H9 (cell line): Measurements from ENCODE around the gene GLCCI1. TPM values are rescaled to one million over a fixed set of nuclear protein-coding genes. Genes with fewer than 3 reads are reported as not detected.

ENCODE experiments used
- DNase-seq: peaks from one replicate; pipeline ENCODE4 v3.0.0-alpha.2; 2017
- H2AFZ ChIP-seq: one replicate; pipeline ENCODE4 v1.6.1; 2013; ENCODE audit warnings: mild to moderate bottlenecking, low read length, control low read depth, moderate library complexity
- H2AK5ac ChIP-seq: 2 replicates; pipeline ENCODE4 v1.6.1; 2013; ENCODE audit warnings: low read length, control low read depth, mixed read lengths; ENCODE audit not compliant: insufficient read length
- H2BK120ac ChIP-seq: one replicate; pipeline ENCODE4 v1.6.1; 2013; ENCODE audit warnings: low read depth, mild to moderate bottlenecking, low read length, control low read depth, inconsistent platforms; ENCODE audit not compliant: poor library complexity, severe bottlenecking
- H2BK12ac ChIP-seq: 2 replicates; pipeline ENCODE4 v1.6.1; 2013; ENCODE audit warnings: low read length, control low read depth, mixed read lengths, low read depth; ENCODE audit not compliant: insufficient read length
- H2BK15ac ChIP-seq: 2 replicates; pipeline ENCODE4 v1.6.1; 2013; ENCODE audit warnings: low read depth, low read length, control low read depth
- H2BK20ac ChIP-seq: one replicate; pipeline ENCODE4 v1.6.1; 2013; ENCODE audit warnings: low read depth, mild to moderate bottlenecking, low read length, control low read depth, inconsistent platforms; ENCODE audit not compliant: poor library complexity, severe bottlenecking
- H2BK5ac ChIP-seq: 2 replicates; pipeline ENCODE4 v1.6.1; 2013; ENCODE audit warnings: low read length, control low read depth, mixed read lengths; ENCODE audit not compliant: insufficient read length
- H3K14ac ChIP-seq: 2 replicates; pipeline ENCODE4 v1.6.1; 2013; ENCODE audit warnings: low read length, control low read depth; ENCODE audit not compliant: insufficient read depth
- H3K18ac ChIP-seq: 2 replicates; pipeline ENCODE4 v1.6.1; 2013; ENCODE audit warnings: low read depth, mild to moderate bottlenecking, mixed read lengths, low read length, control low read depth; ENCODE audit not compliant: insufficient read length
- H3K23ac ChIP-seq: 2 replicates; pipeline ENCODE4 v1.6.1; 2013; ENCODE audit warnings: low read length, control low read depth, mixed read lengths, low read depth; ENCODE audit not compliant: insufficient read length
- H3K23me2 ChIP-seq: 2 replicates; pipeline ENCODE4 v1.6.1; 2013; ENCODE audit warnings: low read depth, mild to moderate bottlenecking, mixed read lengths, low read length, control low read depth; ENCODE audit not compliant: insufficient read length, poor library complexity, severe bottlenecking
- H3K27ac ChIP-seq: 2 replicates; pipeline ENCODE4 v1.5.1; 2013; ENCODE audit warnings: low read length, control low read depth, mixed read lengths, low read depth; ENCODE audit not compliant: insufficient read length
- H3K27me3 ChIP-seq: 2 replicates; pipeline ENCODE4 v1.6.1; 2013; ENCODE audit warnings: low read length, control low read depth, inconsistent platforms; ENCODE audit not compliant: insufficient read depth
- H3K4ac ChIP-seq: 2 replicates; pipeline ENCODE4 v1.6.1; 2013; ENCODE audit warnings: low read depth, mild to moderate bottlenecking, control low read depth, inconsistent platforms, low read length, moderate library complexity
- H3K4me1 ChIP-seq: 2 replicates; pipeline ENCODE4 v1.6.1; 2013; ENCODE audit warnings: low read length, control low read depth, inconsistent platforms; ENCODE audit not compliant: insufficient read depth
- H3K4me2 ChIP-seq: 2 replicates; pipeline ENCODE4 v1.6.1; 2013; ENCODE audit warnings: low read length, control low read depth, mixed read lengths; ENCODE audit not compliant: insufficient read length, insufficient read depth
- H3K56ac ChIP-seq: 2 replicates; pipeline ENCODE4 v1.6.1; 2013; ENCODE audit warnings: low read depth, mild to moderate bottlenecking, mixed read lengths, low read length, control low read depth; ENCODE audit not compliant: insufficient read length
- H3K79me1 ChIP-seq: 2 replicates; pipeline ENCODE4 v1.6.1; 2013; ENCODE audit warnings: low read depth, mild to moderate bottlenecking, moderate library complexity, low read length, control low read depth, inconsistent platforms; ENCODE audit not compliant: insufficient read depth, poor library complexity, severe bottlenecking
- H3K79me2 ChIP-seq: 2 replicates; pipeline ENCODE4 v1.6.1; 2013; ENCODE audit warnings: low read length, control low read depth, inconsistent platforms; ENCODE audit not compliant: insufficient read depth
- H3K9ac ChIP-seq: 2 replicates; pipeline ENCODE4 v1.6.1; 2013; ENCODE audit warnings: low read length, control low read depth, mixed read lengths; ENCODE audit not compliant: insufficient read length; ENCODE audit errors: extremely low read depth
- H3K9me3 ChIP-seq: one replicate; pipeline ENCODE4 v1.6.1; 2013; ENCODE audit warnings: low read depth, low read length, inconsistent platforms; ENCODE audit not compliant: control insufficient read depth
- H3T11ph ChIP-seq: one replicate; pipeline ENCODE4 v1.6.1; 2013; ENCODE audit warnings: mild to moderate bottlenecking, low read length, control low read depth, inconsistent platforms
- H4K20me1 ChIP-seq: one replicate; pipeline ENCODE4 v1.6.1; 2013; ENCODE audit not compliant: control insufficient read depth, insufficient read length, insufficient read depth
- H4K5ac ChIP-seq: 2 replicates; pipeline ENCODE4 v1.6.1; 2013; ENCODE audit warnings: low read depth, mild to moderate bottlenecking, mixed read lengths, low read length, control low read depth; ENCODE audit not compliant: insufficient read length
- H4K8ac ChIP-seq: replicated peaks from 2 replicates; pipeline ENCODE4 v1.6.1; 2013; ENCODE audit warnings: low read length, control low read depth, mixed read lengths, low read depth; ENCODE audit not compliant: insufficient read length
- H4K91ac ChIP-seq: 2 replicates; pipeline ENCODE4 v1.6.1; 2013; ENCODE audit warnings: low read depth, mild to moderate bottlenecking, moderate library complexity, mixed read lengths, low read length, control low read depth; ENCODE audit not compliant: insufficient read length
- H3K27ac Mint-ChIP-seq, 3 experiments: 2 replicates in 2 of 3; 3 replicates in 1 of 3; pipeline ENCODE4 v1.8.0; 2020 to 2021; ENCODE audit warnings: mixed read lengths in 3 of 3, mild to moderate bottlenecking in 1 of 3, moderate library complexity in 1 of 3
- H3K27me3 Mint-ChIP-seq: 2 replicates; pipeline ENCODE4 v1.8.0; 2021; ENCODE audit warnings: low read depth, mild to moderate bottlenecking, moderate library complexity, mixed read lengths
- H3K36me3 Mint-ChIP-seq, 3 experiments: 2 replicates in 2 of 3; 3 replicates in 1 of 3; pipeline ENCODE4 v1.8.0; 2020 to 2021; ENCODE audit warnings: low read depth in 3 of 3, mixed read lengths in 3 of 3; ENCODE audit not compliant: insufficient read depth in 1 of 3
- H3K4me1 Mint-ChIP-seq, 2 experiments: 2 replicates each; pipeline ENCODE4 v1.8.0; 2020; ENCODE audit warnings: mixed read lengths in 2 of 2
- H3K4me3 Mint-ChIP-seq, 2 experiments: 2 replicates in 1 of 2; 3 replicates in 1 of 2; pipeline ENCODE4 v1.8.0; 2020 to 2021; ENCODE audit warnings: mild to moderate bottlenecking in 2 of 2, mixed read lengths in 2 of 2, moderate library complexity in 1 of 2
- H3K9me3 Mint-ChIP-seq, 2 experiments: 2 replicates in 1 of 2; 3 replicates in 1 of 2; pipeline ENCODE4 v1.8.0; 2020; ENCODE audit warnings: mild to moderate bottlenecking in 2 of 2, mixed read lengths in 2 of 2, moderate library complexity in 1 of 2
- WGBS: extraction: QIAGEN DNeasy Blood & Tissue Kit; methylation state at CpG from one replicate; pipeline ENCODE4 v1.1.7; 2013; ENCODE audit warnings: missing lambda C conversion rate, low lambda C conversion rate, mixed read lengths; ENCODE audit not compliant: insufficient read length; ENCODE audit errors: extremely low coverage; 5-methylcytosine and 5-hydroxymethylcytosine counted together
- total RNA-seq: library from RNA; stranded (reverse); gene quantifications from 2 replicates; pipeline ENCODE4 v1.2.1, GENCODE V29; 2021
- TF ChIP-seq, protein P1 (sequence below): fragments of 200-600 bp; sonication (generic); conservative IDR thresholded peaks from 3 replicates; pipeline ENCODE4 v1.8.0; 2021; ENCODE audit warnings: antibody characterized with exemption, mild to moderate bottlenecking

The GLCCI1 gene
- total RNA-seq, 1 experiment from 2014 or later = 19.1 TPM

DNA sequence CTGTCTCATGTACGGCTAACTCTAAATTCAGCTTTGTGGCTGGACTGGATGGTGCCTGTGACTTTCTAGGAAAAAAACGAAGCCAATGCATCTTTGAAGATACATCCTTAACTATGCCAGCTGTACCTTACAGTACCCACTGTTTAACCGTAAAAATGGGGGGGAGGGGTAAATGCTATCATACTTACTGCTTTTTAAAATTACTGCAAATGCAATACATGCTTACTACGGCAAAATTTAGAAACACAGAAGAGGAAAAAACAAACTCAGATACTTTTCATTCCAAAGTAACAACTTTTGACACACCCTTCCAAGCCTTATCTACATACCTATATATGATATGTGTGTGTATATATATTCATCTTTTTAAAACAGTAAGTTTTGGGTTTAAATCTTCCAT is 20.4 kb upstream of the GLCCI1 start:
- Histone ChIP-seq H2BK20ac (no peak overlapping the region), H3K27me3 (no peaks in the 10 kb centered on the region), H2BK12ac (no peak overlapping the region), H3K4me2 (no peak overlapping the region), H3T11ph (no peak overlapping the region), H4K20me1 (no peaks in the 10 kb centered on the region), H3K14ac (no peak overlapping the region), H4K8ac (no peak overlapping the region), H2BK5ac (no peak overlapping the region), H3K4me1 (0 out of 2 replicates have a peak, but pooled peaks cover 3% of the 10 kb centered on the region), H3K56ac (no peak overlapping the region), H3K27ac (no peak overlapping the region), H3K9me3 (no peaks in the 10 kb centered on the region), H3K79me2 (no peaks in the 10 kb centered on the region), H3K79me1 (no peaks in the 10 kb centered on the region), H4K5ac (no peak overlapping the region), H3K18ac (no peak overlapping the region), H2BK120ac (no peak overlapping the region), H2AFZ (no peak overlapping the region), H2BK15ac (no peak overlapping the region), H3K4ac (no peak overlapping the region), H3K9ac (no peak overlapping the region), H2AK5ac (no peak overlapping the region), H3K23me2 (no peaks in the 10 kb centered on the region), H4K91ac (no peak overlapping the region), H3K23ac (no peak overlapping the region)
- H3K36me3 Mint-ChIP-seq = peaks cover 3 to 5% (median 3%) of the 10 kb centered on the region in 3 experiments; a peak in 6 of 7 replicates
- no peak overlapping the region for H3K4me3 Mint-ChIP-seq
- H3K9me3 Mint-ChIP-seq = peaks cover 3 to 4% of the 10 kb centered on the region in 2 experiments; a peak in 4 of 5 replicates
- H3K4me1 Mint-ChIP-seq = peaks cover 0 to 6% of the 10 kb centered on the region in 2 experiments; a peak in 2 of 4 replicates
- WGBS = no CpG with 5 or more reads among the region's 4 CpGs
- DNase-seq = no peak
- no peak overlapping the region for H3K27ac Mint-ChIP-seq
- TF ChIP-seq, protein P1, sequence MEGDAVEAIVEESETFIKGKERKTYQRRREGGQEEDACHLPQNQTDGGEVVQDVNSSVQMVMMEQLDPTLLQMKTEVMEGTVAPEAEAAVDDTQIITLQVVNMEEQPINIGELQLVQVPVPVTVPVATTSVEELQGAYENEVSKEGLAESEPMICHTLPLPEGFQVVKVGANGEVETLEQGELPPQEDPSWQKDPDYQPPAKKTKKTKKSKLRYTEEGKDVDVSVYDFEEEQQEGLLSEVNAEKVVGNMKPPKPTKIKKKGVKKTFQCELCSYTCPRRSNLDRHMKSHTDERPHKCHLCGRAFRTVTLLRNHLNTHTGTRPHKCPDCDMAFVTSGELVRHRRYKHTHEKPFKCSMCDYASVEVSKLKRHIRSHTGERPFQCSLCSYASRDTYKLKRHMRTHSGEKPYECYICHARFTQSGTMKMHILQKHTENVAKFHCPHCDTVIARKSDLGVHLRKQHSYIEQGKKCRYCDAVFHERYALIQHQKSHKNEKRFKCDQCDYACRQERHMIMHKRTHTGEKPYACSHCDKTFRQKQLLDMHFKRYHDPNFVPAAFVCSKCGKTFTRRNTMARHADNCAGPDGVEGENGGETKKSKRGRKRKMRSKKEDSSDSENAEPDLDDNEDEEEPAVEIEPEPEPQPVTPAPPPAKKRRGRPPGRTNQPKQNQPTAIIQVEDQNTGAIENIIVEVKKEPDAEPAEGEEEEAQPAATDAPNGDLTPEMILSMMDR = no peak
- H3K27me3 Mint-ChIP-seq = no peaks in the 10 kb centered on the region
